ENCODE data around the gene UFD1. TPM values are rescaled to one million over a fixed set of nuclear protein-coding genes. Genes with fewer than 3 reads are reported as not detected.

The UFD1 gene
- total RNA-seq, 4 donors from 2014 or later, result 26.9 to 38.1 (median 30.1) TPM

GRCh38 chr22:19519041-19519926 lies 40.3 kb upstream of the UFD1 start:
- peaks cover 0 to under 1% (median 0%) of the 10 kb centered on the region in 4 donors for H3K9me3 ChIP-seq
- H3K27ac ChIP-seq, result no peak overlapping the region
- TF ChIP-seq POLR2A (IDR thresholded peaks at IDR 0.05) (no peak), EP300 (IDR thresholded peaks at IDR 0.05) (no peak), CTCF (IDR thresholded peaks at IDR 0.05) (no peak)
- H3K4me3 ChIP-seq, result no peak overlapping the region
- 83 to 86% methylated on average over 14 to 17 of the region's 17 CpGs for WGBS, 2 donors
- no peak for DNase-seq (ENCODE audit: low spot score in 2 of 2)
- peaks cover 0 to 22% of the 10 kb centered on the region in 2 donors for H3K27me3 ChIP-seq
- H3K36me3 ChIP-seq, result no peaks in the 10 kb centered on the region
- H3K4me1 ChIP-seq, result peaks cover 0 to 14% (median 0%) of the 10 kb centered on the region in 4 donors

GRCh38 chr22:19518635-19519034 lies 39.6 kb upstream of the UFD1 start:
- no peak for DNase-seq (ENCODE audit: low spot score in 2 of 2)
- Histone ChIP-seq H3K27me3 (peaks cover 0 to 15% of the 10 kb centered on the region in 2 donors), H3K9me3 (peaks cover 0 to 7% (median 0%) of the 10 kb centered on the region in 4 donors), H3K4me1 (peaks cover 0 to 7% (median 0%) of the 10 kb centered on the region in 4 donors), H3K36me3 (no peaks in the 10 kb centered on the region), H3K4me3 (no peak overlapping the region), H3K27ac (no peak overlapping the region)
- 74 to 86% methylated on average over 10 of the region's 10 CpGs for WGBS, 2 donors
- TF ChIP-seq CTCF (IDR thresholded peaks at IDR 0.05), result no peak
- no peak for TF ChIP-seq POLR2A (IDR thresholded peaks at IDR 0.05)
- TF ChIP-seq EP300 (IDR thresholded peaks at IDR 0.05), result no peak

GRCh38 chr22:19517919-19518611 lies 39.1 kb upstream of the UFD1 start:
- 86 to 91% methylated on average over 8 of the region's 12 CpGs for WGBS, 2 donors
- no peak for DNase-seq (ENCODE audit: low spot score in 2 of 2)
- H3K27me3 ChIP-seq, result peaks cover 0 to 9% of the 10 kb centered on the region in 2 donors
- H3K27ac ChIP-seq, result no peak overlapping the region
- TF ChIP-seq POLR2A (IDR thresholded peaks at IDR 0.05), result no peak
- TF ChIP-seq CTCF (IDR thresholded peaks at IDR 0.05), result no peak
- TF ChIP-seq EP300 (IDR thresholded peaks at IDR 0.05), result no peak
- H3K4me1 ChIP-seq, result peaks cover 0 to 2% (median 0%) of the 10 kb centered on the region in 4 donors
- H3K36me3 ChIP-seq, result no peaks in the 10 kb centered on the region
- H3K9me3 ChIP-seq, result peaks cover 0 to 11% (median 0%) of the 10 kb centered on the region in 4 donors
- H3K4me3 ChIP-seq, result no peak overlapping the region

- no peak overlapping the region for H3K27ac ChIP-seq
- WGBS, 2 donors, result 88 to 93% methylated on average over 8 to 10 of the region's 10 CpGs
- no peak for TF ChIP-seq POLR2A (IDR thresholded peaks at IDR 0.05)
- TF ChIP-seq CTCF (IDR thresholded peaks at IDR 0.05), result no peak
- TF ChIP-seq EP300 (IDR thresholded peaks at IDR 0.05), result no peak
- peaks cover 0 to 11% (median 0%) of the 10 kb centered on the region in 4 donors for H3K9me3 ChIP-seq
- no peaks in the 10 kb centered on the region for H3K4me1 ChIP-seq
- H3K4me3 ChIP-seq, result no peak overlapping the region
- H3K36me3 ChIP-seq, result no peaks in the 10 kb centered on the region
- DNase-seq (ENCODE audit: low spot score in 2 of 2), result no peak
- peaks cover 0 to under 1% of the 10 kb centered on the region in 2 donors for H3K27me3 ChIP-seq
Measured at GRCh38 chr22:19517171-19517500, 38.1 kb upstream of the UFD1 start.

Measured in tibial nerve (tissue), 4 donors.